Fibroblast of the aortic adventitia (primary cell): Measurements from ENCODE around the gene GMCL2. TPM values are rescaled to one million over a fixed set of nuclear protein-coding genes. Genes with fewer than 3 reads are reported as not detected.

Source experiments
- DNase-seq: peaks from one replicate; pipeline ENCODE4 v3.0.0-alpha.2; 2010; ENCODE audit warnings: low read depth
- H3K4me3 ChIP-seq: 2 replicates; pipeline ENCODE4 v1.5.1; 2011; ENCODE audit warnings: low read depth, mild to moderate bottlenecking, control low read depth, low read length, moderate library complexity
- CTCF ChIP-seq: IDR thresholded peaks from 2 replicates; pipeline ENCODE4 v1.5.1; 2011; ENCODE audit warnings: mild to moderate bottlenecking, low read length, control low read depth, inconsistent platforms; ENCODE audit not compliant: insufficient read depth
- total RNA-seq: library from RNA; depleted of rRNA; stranded (reverse); fragments of >200 nt; gene quantifications from 2 replicates; pipeline ENCODE4 v1.2.3, GENCODE V29; 2012; ENCODE audit warnings: low replicate concordance

Gene GMCL2
- total RNA-seq, 1 donor, result not detected

- peak overlapping the region; percentile 80 for H3K4me3 ChIP-seq
- no peak for DNase-seq
- no peak for TF ChIP-seq CTCF
Measured at GRCh38 chr5:178205749-178206047, 18.5 kb upstream of the GMCL2 start.

DNA sequence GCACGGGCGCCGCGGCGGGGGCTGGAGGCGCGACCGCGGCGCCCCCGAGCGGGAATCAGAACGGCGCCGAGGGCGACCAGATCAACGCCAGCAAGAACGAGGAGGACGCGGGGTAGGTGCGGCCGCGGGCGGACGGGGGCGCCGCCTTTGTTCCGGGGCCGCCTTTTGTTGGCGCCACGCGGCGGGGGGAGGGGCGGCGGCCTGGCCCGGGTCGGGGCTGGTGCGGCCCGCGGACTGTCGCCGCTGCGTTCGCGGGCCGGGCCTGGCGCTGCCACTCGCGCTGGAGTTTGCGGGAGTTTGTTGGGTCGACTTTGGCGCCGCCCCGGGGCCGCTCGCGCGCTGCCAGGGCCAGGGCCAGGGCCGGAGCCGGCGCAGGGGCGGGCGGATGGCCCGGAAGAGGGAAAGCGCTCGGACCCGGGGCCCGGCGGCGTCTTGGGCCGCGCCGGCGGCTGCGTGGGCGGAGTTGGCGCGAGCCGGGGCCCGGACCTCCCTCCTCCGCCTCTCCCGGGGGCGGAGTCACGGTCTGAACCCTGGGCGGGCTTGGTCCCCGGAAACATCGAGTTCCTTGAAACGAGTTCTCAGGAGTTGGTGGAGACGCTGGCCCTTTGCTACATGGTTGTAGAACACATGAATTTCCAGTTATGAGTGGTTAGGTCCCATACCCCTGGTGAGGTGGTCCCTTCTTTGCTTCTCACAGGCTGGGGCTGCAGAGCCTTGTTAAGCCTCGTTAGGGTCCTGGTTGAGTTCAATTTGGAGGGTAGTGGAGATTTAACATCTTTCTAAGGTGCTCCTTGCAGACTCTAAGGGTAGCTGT, 18.0 kb upstream of the GMCL2 start:
- no peak for TF ChIP-seq CTCF
- peak overlapping the region; percentile 80 for H3K4me3 ChIP-seq
- peak; percentile 65 for DNase-seq

DNA sequence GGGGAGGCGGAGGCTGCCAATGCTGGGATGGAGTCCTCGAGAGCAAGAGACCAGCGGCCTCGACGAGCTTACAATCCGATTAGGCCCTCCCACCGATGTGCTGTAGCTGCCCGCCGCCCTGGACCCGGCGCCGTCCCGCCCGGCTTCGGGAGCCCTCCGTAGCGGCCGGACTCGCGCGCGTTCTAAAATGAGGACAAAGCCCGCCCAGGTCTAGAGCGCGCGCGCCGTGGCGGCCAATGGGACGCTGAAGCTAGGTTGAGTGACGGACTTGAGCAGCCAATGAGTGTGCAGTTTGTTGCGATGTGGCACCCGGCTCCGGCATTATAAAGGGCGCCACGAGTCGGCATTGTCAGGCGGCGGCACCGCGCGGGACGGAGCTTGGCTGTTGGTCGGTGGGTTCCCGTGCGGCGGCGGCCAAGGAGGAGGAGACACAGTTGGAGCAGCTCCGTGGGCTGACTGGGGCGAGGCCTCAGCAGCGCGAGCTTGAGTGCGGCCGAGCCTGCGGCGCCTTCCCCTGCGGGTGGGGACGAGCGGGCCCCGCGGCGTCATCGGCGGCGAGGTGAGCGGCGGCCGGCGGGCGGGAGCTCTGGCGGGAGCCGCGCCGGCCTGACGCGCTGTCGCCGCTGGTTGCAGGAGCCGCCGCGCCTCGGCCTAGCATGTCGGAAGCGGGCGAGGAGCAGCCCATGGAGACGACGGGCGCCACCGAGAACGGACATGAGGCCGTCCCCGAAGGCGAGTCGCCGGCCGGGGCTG, 17.2 kb upstream of the GMCL2 start, which contains the start of gene HNRNPAB:
Gene HNRNPAB, plus strand, starts transcription at position 352 of the 753 bp plus-strand sequence. Its CDS starts 305 bp downstream, at position 657.
- no peak for TF ChIP-seq CTCF
- H3K4me3 ChIP-seq, result peak within 1 kb of the TSS; percentile 80

DNA sequence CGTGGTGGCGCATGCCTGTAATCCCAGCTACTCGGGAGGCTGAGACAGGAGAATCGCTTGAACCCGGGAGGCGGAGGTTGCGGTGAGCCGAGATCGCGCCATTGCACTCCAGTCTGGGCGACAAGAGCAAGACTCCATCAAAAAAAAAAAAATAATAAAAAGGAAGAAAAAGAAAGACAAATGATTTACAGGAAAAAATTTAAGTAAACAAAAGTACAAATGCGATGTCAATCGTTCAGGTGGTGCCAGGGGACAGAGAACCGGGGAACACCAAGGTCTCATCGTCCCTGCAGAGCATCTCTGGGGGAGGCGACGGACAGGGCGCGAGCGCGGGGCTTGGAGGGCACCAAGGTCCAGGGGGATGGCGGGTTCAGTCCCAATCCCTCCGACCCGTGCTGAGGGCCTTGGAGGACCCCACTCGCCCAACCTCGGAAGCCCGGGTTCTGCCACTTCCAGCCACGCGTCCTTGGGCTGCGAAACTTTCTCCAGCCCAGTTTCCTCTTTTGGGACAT, 16.6 kb upstream of the GMCL2 start:
- no peak for TF ChIP-seq CTCF
- no peak for DNase-seq
- H3K4me3 ChIP-seq, result peak overlapping the region; percentile 80

More for the DNA sequence above, 17.2 kb upstream of the GMCL2 start, which contains the start of gene HNRNPAB:
- DNase-seq, result peak; percentile 97

GRCh38 chr5:178202541-178202940, 15.4 kb upstream of the GMCL2 start:
- no peak for TF ChIP-seq CTCF
- DNase-seq, result no peak
- no peak overlapping the region for H3K4me3 ChIP-seq

DNA sequence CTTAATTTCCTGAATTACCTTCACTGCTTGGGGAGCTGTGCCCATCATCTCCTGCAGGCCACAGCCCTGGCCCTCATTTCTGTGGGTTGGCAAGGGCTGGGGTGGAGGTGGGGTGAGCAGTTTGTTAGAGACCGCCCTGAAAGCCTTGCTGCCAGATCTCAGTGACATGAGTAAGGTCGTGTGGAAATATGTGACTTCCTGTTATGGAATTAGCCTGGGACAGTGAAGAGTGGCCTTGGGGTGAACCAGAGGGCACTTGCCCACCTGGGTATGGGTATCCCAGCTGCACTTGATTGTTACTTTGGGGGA, 14.7 kb upstream of the GMCL2 start:
- no peak for TF ChIP-seq CTCF
- H3K4me3 ChIP-seq, result no peak overlapping the region
- no peak for DNase-seq
